GM12892 (cell line): ENCODE data around the gene DYNC1H1.

Experiments used
- POLR2A ChIP-seq: IDR thresholded peaks from 2 replicates; pipeline ENCODE4 v1.6.1; 2011; ENCODE audit warnings: low read depth, low read length, control low read depth
- POLR2AphosphoS5 ChIP-seq: IDR thresholded peaks from 2 replicates; pipeline ENCODE4 v1.6.1; 2011; ENCODE audit warnings: low read depth, low read length, control low read depth
- TAF1 ChIP-seq: IDR thresholded peaks from 2 replicates; pipeline ENCODE4 v1.6.1; 2011; ENCODE audit warnings: low read depth, mild to moderate bottlenecking, control low read depth, low read length, borderline replicate concordance

GRCh38 chr14:102033241-102033640 lies 68.9 kb downstream of the DYNC1H1 start:
- TF ChIP-seq POLR2A (no peak), POLR2AphosphoS5 (no peak), TAF1 (no peak)
